ENCODE data around the gene STUB1. TPM values are rescaled to one million over a fixed set of nuclear protein-coding genes. Genes with fewer than 3 reads are reported as not detected.

The STUB1 gene
- total and polyA plus RNA-seq, 4 donors, result 32.4 to 74.4 (median 50.2) TPM

DNA sequence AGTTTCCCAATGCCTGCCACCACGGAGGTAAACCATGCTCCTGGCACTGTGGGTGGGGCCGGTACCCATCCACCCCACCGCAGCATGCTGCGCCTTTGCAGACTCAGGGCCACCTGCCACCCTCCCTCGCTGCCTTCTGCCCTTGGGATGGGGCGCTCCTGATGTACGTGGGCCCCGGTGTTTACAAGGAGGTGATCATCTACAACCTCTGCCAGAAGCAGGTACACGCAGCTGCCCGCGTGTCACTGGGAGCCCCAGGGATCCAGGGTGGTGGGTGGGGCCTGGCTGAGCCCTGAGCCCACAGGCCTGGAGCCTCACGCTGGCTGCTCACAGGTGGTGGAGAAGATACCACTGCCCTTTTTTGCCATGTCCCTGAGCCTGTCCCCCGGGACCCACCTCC lies 13.6 kb upstream of the STUB1 start:
- H3K27ac ChIP-seq (ENCODE audit: low read depth in 1 of 2, low read length in 2 of 2), result no peak overlapping the region
- H3K9ac ChIP-seq (ENCODE audit: low read depth in 1 of 2, low read length in 2 of 2), result no peak overlapping the region
- no peaks in the 10 kb centered on the region for H3K27me3 ChIP-seq (ENCODE audit: control insufficient read depth in 4 of 4, insufficient read depth in 4 of 4, low read length in 3 of 4)
- H3K4me1 ChIP-seq (ENCODE audit: control insufficient read depth in 4 of 4, insufficient read depth in 4 of 4, low read length in 3 of 4), result peaks cover 10 to 29% (median 21%) of the 10 kb centered on the region in 4 donors
- 96% methylated on average over 13 of the region's 13 CpGs for WGBS
- TF ChIP-seq FOXA1 (IDR thresholded peaks at IDR 0.05), result no peak
- no peak for TF ChIP-seq TAF1 (conservative IDR thresholded peaks at IDR 0.05)
- TF ChIP-seq RAD21 (IDR thresholded peaks at IDR 0.05), result no peak
- no peak for TF ChIP-seq RXRA (IDR thresholded peaks at IDR 0.05)
- TF ChIP-seq HNF4A (conservative IDR thresholded peaks at IDR 0.05), result no peak
- TF ChIP-seq JUND (IDR thresholded peaks at IDR 0.05), result no peak
- no peak for TF ChIP-seq MAX (IDR thresholded peaks at IDR 0.05)
- no peak for TF ChIP-seq YY1 (IDR thresholded peaks at IDR 0.05)
- TF ChIP-seq EGR1 (IDR thresholded peaks at IDR 0.05; ENCODE audit: low read depth in 2 of 2), result no peak
- TF ChIP-seq ZBTB33 (IDR thresholded peaks at IDR 0.05), result no peak
- TF ChIP-seq HNF4G (IDR thresholded peaks at IDR 0.05), result no peak
- TF ChIP-seq, protein P1, sequence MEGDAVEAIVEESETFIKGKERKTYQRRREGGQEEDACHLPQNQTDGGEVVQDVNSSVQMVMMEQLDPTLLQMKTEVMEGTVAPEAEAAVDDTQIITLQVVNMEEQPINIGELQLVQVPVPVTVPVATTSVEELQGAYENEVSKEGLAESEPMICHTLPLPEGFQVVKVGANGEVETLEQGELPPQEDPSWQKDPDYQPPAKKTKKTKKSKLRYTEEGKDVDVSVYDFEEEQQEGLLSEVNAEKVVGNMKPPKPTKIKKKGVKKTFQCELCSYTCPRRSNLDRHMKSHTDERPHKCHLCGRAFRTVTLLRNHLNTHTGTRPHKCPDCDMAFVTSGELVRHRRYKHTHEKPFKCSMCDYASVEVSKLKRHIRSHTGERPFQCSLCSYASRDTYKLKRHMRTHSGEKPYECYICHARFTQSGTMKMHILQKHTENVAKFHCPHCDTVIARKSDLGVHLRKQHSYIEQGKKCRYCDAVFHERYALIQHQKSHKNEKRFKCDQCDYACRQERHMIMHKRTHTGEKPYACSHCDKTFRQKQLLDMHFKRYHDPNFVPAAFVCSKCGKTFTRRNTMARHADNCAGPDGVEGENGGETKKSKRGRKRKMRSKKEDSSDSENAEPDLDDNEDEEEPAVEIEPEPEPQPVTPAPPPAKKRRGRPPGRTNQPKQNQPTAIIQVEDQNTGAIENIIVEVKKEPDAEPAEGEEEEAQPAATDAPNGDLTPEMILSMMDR (IDR thresholded peaks at IDR 0.05; ENCODE audit: low read depth, low read length, missing input control), result no peak
- no peak for TF ChIP-seq NR2F2 (IDR thresholded peaks at IDR 0.05)
- no peak for TF ChIP-seq REST (IDR thresholded peaks at IDR 0.05)
- TF ChIP-seq ATF3 (IDR thresholded peaks at IDR 0.05), result no peak
- TF ChIP-seq FOXA2 (IDR thresholded peaks at IDR 0.05), result no peak
- no peak for TF ChIP-seq GABPA (IDR thresholded peaks at IDR 0.05 in 1 of 2, conservative IDR thresholded peaks at IDR 0.05 in 1 of 2)
- H3K4me3 ChIP-seq (ENCODE audit: low read depth in 1 of 3, low read length in 3 of 3), result no peak overlapping the region
- no peaks in the 10 kb centered on the region for H3K9me3 ChIP-seq (ENCODE audit: control insufficient read depth in 4 of 4, low read length in 3 of 4)
- no peak for DNase-seq (ENCODE audit: low spot score)
- H3K36me3 ChIP-seq (ENCODE audit: control insufficient read depth in 4 of 4, insufficient read depth in 3 of 4, low read depth in 1 of 4, low read length in 3 of 4), result peaks cover 0 to 16% (median 7%) of the 10 kb centered on the region in 4 donors

Data from liver (tissue), 9 donors.